Osteoblast (primary cell): Measurements from ENCODE around the gene NT5DC1. TPM values are rescaled to one million over a fixed set of nuclear protein-coding genes. Genes with fewer than 3 reads are reported as not detected.

ENCODE experiments used
- DNase-seq: peaks from one replicate; pipeline ENCODE4 v3.0.0; 2011; ENCODE audit warnings: low spot score, mixed read lengths; ENCODE audit not compliant: insufficient read length; ENCODE audit errors: missing footprints
- H2AFZ ChIP-seq: 2 replicates; pipeline ENCODE4 v1.6.0; 2011; ENCODE audit warnings: mild to moderate bottlenecking, low read length
- H3K27ac ChIP-seq: 2 replicates; pipeline ENCODE4 v1.5.1; 2011; ENCODE audit warnings: mild to moderate bottlenecking, low read depth, low read length, moderate library complexity
- H3K27me3 ChIP-seq: 2 replicates; pipeline ENCODE4 v1.6.0; 2012; ENCODE audit warnings: mild to moderate bottlenecking, control low read depth, inconsistent platforms, low read length, moderate library complexity; ENCODE audit not compliant: insufficient read depth
- H3K36me3 ChIP-seq: 2 replicates; pipeline ENCODE4 v1.5.1; 2011; ENCODE audit warnings: mild to moderate bottlenecking, low read length, control low read depth, moderate library complexity; ENCODE audit not compliant: insufficient read depth
- H3K4me1 ChIP-seq: 2 replicates; pipeline ENCODE4 v1.5.1; 2011; ENCODE audit warnings: mild to moderate bottlenecking, low read length, control low read depth, moderate library complexity; ENCODE audit not compliant: insufficient read depth
- H3K4me2 ChIP-seq: 2 replicates; pipeline ENCODE4 v1.6.0; 2011; ENCODE audit warnings: mild to moderate bottlenecking, low read length; ENCODE audit not compliant: insufficient read depth
- H3K4me3 ChIP-seq: fragments of 200-600 bp; sonication (generic); 3 replicates; pipeline ENCODE4 v1.5.1; 2012; ENCODE audit warnings: mild to moderate bottlenecking, low read length, inconsistent platforms; ENCODE audit not compliant: insufficient read depth
- H3K79me2 ChIP-seq: 2 replicates; pipeline ENCODE4 v1.6.0; 2012; ENCODE audit warnings: mild to moderate bottlenecking, low read length, control low read depth, inconsistent platforms; ENCODE audit not compliant: insufficient read depth
- H3K9me3 ChIP-seq: 2 replicates; pipeline ENCODE4 v1.5.1; 2011; ENCODE audit warnings: low read depth, low read length, control low read depth
- H4K20me1 ChIP-seq: 2 replicates; pipeline ENCODE4 v1.6.0; 2012; ENCODE audit warnings: mild to moderate bottlenecking, low read length, control low read depth; ENCODE audit not compliant: insufficient read depth
- CTCF ChIP-seq: IDR thresholded peaks from 2 replicates; pipeline ENCODE4 v1.5.1; 2011; ENCODE audit warnings: mild to moderate bottlenecking, low read depth, low read length, moderate library complexity; ENCODE audit errors: extremely low read depth
- total RNA-seq: library from RNA; depleted of rRNA; stranded (reverse); fragments of >200 nt; gene quantifications from 2 replicates; pipeline ENCODE4 v1.2.3, GENCODE V29; 2012

Gene NT5DC1
- total RNA-seq, 1 donor = 7.2 TPM

- Histone ChIP-seq H3K27me3 (no peaks in the 10 kb centered on the region), H3K4me2 (no peak overlapping the region), H3K9me3 (no peaks in the 10 kb centered on the region), H3K36me3 (no peaks in the 10 kb centered on the region), H3K4me3 (no peak overlapping the region), H3K79me2 (peaks cover 7% of the 10 kb centered on the region), H4K20me1 (no peaks in the 10 kb centered on the region), H2AFZ (no peak overlapping the region), H3K27ac (no peak overlapping the region), H3K4me1 (no peaks in the 10 kb centered on the region)
- TF ChIP-seq CTCF = no peak
- no peak for DNase-seq
Observed at GRCh38 chr6:116099036-116099435, 1.6 kb upstream of the NT5DC1 start.

GRCh38 chr6:116101302-116101718 lies 657 bp downstream of the NT5DC1 start:
- peak; percentile 75 for DNase-seq
- no peaks in the 10 kb centered on the region for H3K36me3 ChIP-seq
- no peaks in the 10 kb centered on the region for H3K9me3 ChIP-seq
- no peaks in the 10 kb centered on the region for H3K27me3 ChIP-seq
- peak overlapping the region; percentile 97 for H3K4me2 ChIP-seq
- peaks cover 12% of the 10 kb centered on the region for H3K79me2 ChIP-seq
- peaks cover 9% of the 10 kb centered on the region for H3K4me1 ChIP-seq
- no peaks in the 10 kb centered on the region for H4K20me1 ChIP-seq
- H3K4me3 ChIP-seq = peak overlapping the region; percentile 87
- peak overlapping the region; percentile 98 for H2AFZ ChIP-seq
- H3K27ac ChIP-seq = peak overlapping the region; percentile 39
- TF ChIP-seq CTCF = no peak

GRCh38 chr6:116101790-116102189 lies 1.1 kb downstream of the NT5DC1 start:
- Histone ChIP-seq H3K36me3 (no peaks in the 10 kb centered on the region), H3K27ac (no peak overlapping the region), H3K27me3 (no peaks in the 10 kb centered on the region), H3K79me2 (peaks cover 12% of the 10 kb centered on the region), H2AFZ (peak overlapping the region; percentile 98), H4K20me1 (no peaks in the 10 kb centered on the region), H3K4me1 (peaks cover 13% of the 10 kb centered on the region), H3K4me2 (peak overlapping the region; percentile 97), H3K9me3 (no peaks in the 10 kb centered on the region), H3K4me3 (peak overlapping the region; percentile 87)
- DNase-seq = no peak
- no peak for TF ChIP-seq CTCF

- no peaks in the 10 kb centered on the region for H3K27me3 ChIP-seq
- DNase-seq = no peak
- no peaks in the 10 kb centered on the region for H3K36me3 ChIP-seq
- no peak overlapping the region for H3K4me2 ChIP-seq
- H3K4me1 ChIP-seq = peaks cover 15% of the 10 kb centered on the region
- H3K79me2 ChIP-seq = peaks cover 12% of the 10 kb centered on the region
- no peak overlapping the region for H3K4me3 ChIP-seq
- no peaks in the 10 kb centered on the region for H3K9me3 ChIP-seq
- no peaks in the 10 kb centered on the region for H4K20me1 ChIP-seq
- no peak overlapping the region for H3K27ac ChIP-seq
- no peak for TF ChIP-seq CTCF
- no peak overlapping the region for H2AFZ ChIP-seq
Observed at GRCh38 chr6:116102873-116103272, 2.2 kb downstream of the NT5DC1 start.
